ENCODE measurements around the gene CYFIP2.

- TF ChIP-seq POLR2A (IDR thresholded peaks at IDR 0.05), result no peak
- TF ChIP-seq, protein P1, sequence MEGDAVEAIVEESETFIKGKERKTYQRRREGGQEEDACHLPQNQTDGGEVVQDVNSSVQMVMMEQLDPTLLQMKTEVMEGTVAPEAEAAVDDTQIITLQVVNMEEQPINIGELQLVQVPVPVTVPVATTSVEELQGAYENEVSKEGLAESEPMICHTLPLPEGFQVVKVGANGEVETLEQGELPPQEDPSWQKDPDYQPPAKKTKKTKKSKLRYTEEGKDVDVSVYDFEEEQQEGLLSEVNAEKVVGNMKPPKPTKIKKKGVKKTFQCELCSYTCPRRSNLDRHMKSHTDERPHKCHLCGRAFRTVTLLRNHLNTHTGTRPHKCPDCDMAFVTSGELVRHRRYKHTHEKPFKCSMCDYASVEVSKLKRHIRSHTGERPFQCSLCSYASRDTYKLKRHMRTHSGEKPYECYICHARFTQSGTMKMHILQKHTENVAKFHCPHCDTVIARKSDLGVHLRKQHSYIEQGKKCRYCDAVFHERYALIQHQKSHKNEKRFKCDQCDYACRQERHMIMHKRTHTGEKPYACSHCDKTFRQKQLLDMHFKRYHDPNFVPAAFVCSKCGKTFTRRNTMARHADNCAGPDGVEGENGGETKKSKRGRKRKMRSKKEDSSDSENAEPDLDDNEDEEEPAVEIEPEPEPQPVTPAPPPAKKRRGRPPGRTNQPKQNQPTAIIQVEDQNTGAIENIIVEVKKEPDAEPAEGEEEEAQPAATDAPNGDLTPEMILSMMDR (IDR thresholded peaks at IDR 0.05), result no peak
Measured at GRCh38 chr5:157217289-157218024, 48.5 kb upstream of the CYFIP2 start.

Data from Peyer's patch (tissue), 4 donors.